GM12878 (cell line): ENCODE results near the gene CAMP. TPM values are rescaled to one million over a fixed set of nuclear protein-coding genes. Genes with fewer than 3 reads are reported as not detected.

Source experiments
- ATAC-seq: fragments of 200-7000 bp; cut with Tn5 transposase; 3 replicates; pipeline ENCODE4 v1.9.1; 2020; ENCODE audit warnings: mild to moderate bottlenecking, moderate library complexity
- BruUV-seq: library from RNA; stranded (reverse); fragments of 400-500 nt; replicated peaks from 2 replicates; lab custom pipeline; 2021; lab: Mats Ljungman, UMichigan
- CTCF ChIA-PET: fragments of 300-600 bp; sonication (Branson Sonifier 250); formaldehyde crosslinking; extraction: SDS; loops from one replicate; lab custom pipeline; 2021; ENCODE audit warnings: inconsistent platforms; lab: Yijun Ruan, JAX
- POLR2A ChIA-PET: fragments of 350-600 bp; formaldehyde crosslinking; extraction: SDS; loops from one replicate; lab custom pipeline; 2021; ENCODE audit warnings: inconsistent platforms; lab: Charles Lee
- RAD21 ChIA-PET: fragments of 300-600 bp; sonication (Branson Sonifier 250); formaldehyde crosslinking; loops from one replicate; lab custom pipeline; 2023; ENCODE audit warnings: antibody characterized with exemption; ENCODE audit not compliant: unreplicated experiment; lab: Charles Lee
- SMC1A ChIA-PET: fragments of 300-600 bp; sonication (Branson Sonifier 250); formaldehyde crosslinking; loops from one replicate; lab custom pipeline; 2023; ENCODE audit not compliant: unreplicated experiment, uncharacterized antibody; lab: Charles Lee
- DNase-seq: peaks from one replicate; pipeline ENCODE4 v3.0.0-alpha.2; 2011; ENCODE audit warnings: low read depth, low spot score
- FAIRE-seq: peaks from 3 replicates; lab custom pipeline; 2011; peaks lifted over from hg19 to GRCh38; lab: Jason Lieb, UNC
- H2AFZ ChIP-seq: 2 replicates; pipeline ENCODE4 v1.6.0; 2011; ENCODE audit warnings: low read depth, low read length, control low read depth; ENCODE audit not compliant: control insufficient read depth
- H3K27ac ChIP-seq: 2 replicates; pipeline ENCODE4 v1.5.1; 2011; ENCODE audit warnings: control low read depth; ENCODE audit not compliant: control insufficient read depth, insufficient read depth
- H3K27me3 ChIP-seq, 2 experiments: replicated peaks in 1 of 2; 2 replicates each; pipeline versions ENCODE4 v1.6.0 to v1.6.1; 2011; ENCODE audit warnings: low read length in 1 of 2; ENCODE audit not compliant: control insufficient read depth in 2 of 2, insufficient read depth in 2 of 2
- H3K36me3 ChIP-seq, 2 experiments: 2 replicates each; pipeline ENCODE4 v1.5.1; 2011; ENCODE audit warnings: low read length in 1 of 2; ENCODE audit not compliant: control insufficient read depth in 2 of 2, insufficient read depth in 2 of 2
- H3K4me1 ChIP-seq: 2 replicates; pipeline ENCODE4 v1.6.1; 2011; ENCODE audit warnings: mild to moderate bottlenecking, low read length, moderate library complexity, mixed read lengths; ENCODE audit not compliant: control insufficient read depth, insufficient read depth
- H3K4me2 ChIP-seq: 2 replicates; pipeline ENCODE4 v1.6.0; 2011; ENCODE audit warnings: control low read depth; ENCODE audit not compliant: control insufficient read depth, insufficient read depth
- H3K4me3 ChIP-seq: fragments of 200-600 bp; sonication (generic); 2 replicates; pipeline ENCODE4 v1.5.1; 2016
- H3K79me2 ChIP-seq: 2 replicates; pipeline ENCODE4 v1.6.0; 2011; ENCODE audit warnings: low read length; ENCODE audit not compliant: control insufficient read depth, insufficient read depth
- H3K9ac ChIP-seq: 2 replicates; pipeline ENCODE4 v1.8.0; 2011; ENCODE audit warnings: low read length, control low read depth, mixed read lengths; ENCODE audit not compliant: control insufficient read depth, insufficient read depth
- H3K9me3 ChIP-seq: replicated peaks from 3 replicates; pipeline ENCODE4 v1.5.1; 2011; ENCODE audit warnings: mild to moderate bottlenecking, low read length; ENCODE audit not compliant: control insufficient read depth, insufficient read depth
- H4K20me1 ChIP-seq: 2 replicates; pipeline ENCODE4 v1.6.0; 2011; ENCODE audit not compliant: control insufficient read depth, insufficient read depth
- EP300 ChIP-seq, 2 experiments: fragments of 150-350 bp in 1 of 2; IDR thresholded peaks; 2 replicates each; pipeline ENCODE4 v1.6.1; 2011 to 2012; ENCODE audit warnings: low read depth in 2 of 2, low read length in 2 of 2, borderline replicate concordance in 1 of 2, improper control_type of control experiment in 1 of 2, inconsistent platforms in 1 of 2; ENCODE audit not compliant: control insufficient read depth in 1 of 2
- ESRRA ChIP-seq: IDR thresholded peaks from 2 replicates; pipeline ENCODE4 v1.6.1; 2012; ENCODE audit warnings: mild to moderate bottlenecking, low read length, improper control_type of control experiment
- KDM1A ChIP-seq: fragments of 200-600 bp; sonication (generic); IDR thresholded peaks from 2 replicates; pipeline ENCODE4 v1.6.1; 2016; ENCODE audit warnings: borderline replicate concordance
- STAT1 ChIP-seq: fragments of 450-650 bp; conservative IDR thresholded peaks from 2 replicates; pipeline ENCODE4 v1.6.1; 2014; ENCODE audit warnings: antibody characterized with exemption, mild to moderate bottlenecking
- SUZ12 ChIP-seq: fragments of 200-600 bp; sonication (generic); IDR thresholded peaks from one replicate; pipeline ENCODE4 v1.6.1; 2018; ENCODE audit warnings: antibody characterized with exemption, mild to moderate bottlenecking; ENCODE audit not compliant: unreplicated experiment
- TBL1XR1 ChIP-seq: IDR thresholded peaks from 2 replicates; pipeline ENCODE4 v1.6.1; 2012; ENCODE audit warnings: low read depth, low read length, improper control_type of control experiment
- TCF7 ChIP-seq: IDR thresholded peaks from 2 replicates; pipeline ENCODE4 v1.6.1; 2014; ENCODE audit warnings: antibody characterized with exemption, borderline replicate concordance
- ZBTB33 ChIP-seq: fragments of 450-650 bp; IDR thresholded peaks from 2 replicates; pipeline ENCODE4 v1.6.1; 2017; ENCODE audit warnings: mild to moderate bottlenecking
- ZNF687 ChIP-seq: fragments of 450-650 bp; IDR thresholded peaks from 2 replicates; pipeline ENCODE4 v1.6.1; 2017; ENCODE audit warnings: mild to moderate bottlenecking, moderate library complexity
- WGBS: methylation state at CpG from one replicate; pipeline ENCODE4 v1.1.6; 2016; ENCODE audit warnings: low lambda C conversion rate; ENCODE audit not compliant: insufficient replicate concordance, insufficient coverage; ENCODE audit errors: missing lambda C conversion rate; 5-methylcytosine and 5-hydroxymethylcytosine counted together
- in situ Hi-C: fragments of 300-500 bp; cut with MboI; formaldehyde crosslinking; loops from 9 replicates; pipeline ENCODE4 v1.14.3; 2018; ENCODE audit warnings: mixed read lengths
- intact Hi-C: fragments of 100-400 bp; cut with micrococcal nuclease; formaldehyde crosslinking; loops from one replicate; pipeline ENCODE4 v1.14.2; 2022; ENCODE audit not compliant: unreplicated experiment
- polyA plus RNA-seq, 11 experiments: library from polyadenylated mRNA; depleted of rRNA in 4 of 11; unstranded in 6 of 11; stranded (reverse) in 5 of 11; fragments of >200 nt; fragmentation: Nextera tagmentation in 4 of 11; fragmentation: Illumina TruSeq in 1 of 11; extraction: Ambion mirVana in 4 of 11; extraction: Trizol in 1 of 11; gene quantifications; 1 replicate in 1 of 11; 2 replicates in 10 of 11; pipeline versions ENCODE4 v1.2.1 to v1.2.3, GENCODE V29; 2011 to 2016; ENCODE audit warnings: inconsistent platforms in 2 of 11, missing spikeins in 2 of 11, low read depth in 1 of 11
- total RNA-seq, 4 experiments: library from RNA; depleted of rRNA in 3 of 4; stranded (reverse); fragments of >200 nt in 3 of 4; fragmentation: Illumina TruSeq in 1 of 4; extraction: Trizol in 1 of 4; gene quantifications; 2 replicates each; pipeline versions ENCODE4 v1.2.1 to v1.2.3, GENCODE V29; 2013 to 2021
- TF ChIP-seq, protein P1 (sequence below): fragments of 450-650 bp; IDR thresholded peaks from 2 replicates; pipeline ENCODE4 v1.6.1; 2017; ENCODE audit warnings: antibody characterized with exemption, mild to moderate bottlenecking, moderate library complexity

CAMP gene
- total and polyA plus RNA-seq, 10 of the 15 experiments (the other 5 are each of a cell fraction or from before 2014, with no cell fraction given), result 0.76 to 34.3 (median 7.6) TPM

GRCh38 chr3:48256557-48256956 is 33.3 kb downstream of the CAMP start:
- RAD21 ChIA-PET, result no interaction called here
- no TSS peak for BruUV-seq
- H3K4me2 ChIP-seq, result no peak overlapping the region
- H3K9ac ChIP-seq, result no peak overlapping the region
- ATAC-seq, result no peak
- no peaks in the 10 kb centered on the region for H3K4me1 ChIP-seq
- H3K36me3 ChIP-seq, result peaks cover 8 to 40% of the 10 kb centered on the region in 2 experiments
- H3K27ac ChIP-seq, result no peak overlapping the region
- intact Hi-C loops, result no loop called here
- H4K20me1 ChIP-seq, result no peaks in the 10 kb centered on the region
- H2AFZ ChIP-seq, result no peak overlapping the region
- H3K9me3 ChIP-seq, result peaks cover 3% of the 10 kb centered on the region; the same call in 2 of the 3 replicates
- no peak for DNase-seq
- H3K4me3 ChIP-seq, result no peak overlapping the region
- 96% methylated on average over 8 of the region's 8 CpGs for WGBS
- H3K79me2 ChIP-seq, result peaks cover 31% of the 10 kb centered on the region
- POLR2A ChIA-PET, result interaction anchor here (1.2 kb wide), 1 partner anchor 16 kb away, joined by 4 read pairs; the partner anchor contains the start of gene ZNF589
- H3K27me3 ChIP-seq, result no peaks in the 10 kb centered on the region
- TF ChIP-seq ZNF687 (no peak), KDM1A (no peak), SUZ12 (no peak), TCF7 (no peak), EP300 (IDR thresholded peaks at IDR 0.05; ENCODE audit: borderline replicate concordance in 1 of 2, control insufficient read depth in 1 of 2, low read depth in 2 of 2, low read length in 2 of 2) (no peak), ZBTB33 (no peak), TBL1XR1 (no peak), STAT1 (no peak), ESRRA (no peak)
- TF ChIP-seq, protein P1, sequence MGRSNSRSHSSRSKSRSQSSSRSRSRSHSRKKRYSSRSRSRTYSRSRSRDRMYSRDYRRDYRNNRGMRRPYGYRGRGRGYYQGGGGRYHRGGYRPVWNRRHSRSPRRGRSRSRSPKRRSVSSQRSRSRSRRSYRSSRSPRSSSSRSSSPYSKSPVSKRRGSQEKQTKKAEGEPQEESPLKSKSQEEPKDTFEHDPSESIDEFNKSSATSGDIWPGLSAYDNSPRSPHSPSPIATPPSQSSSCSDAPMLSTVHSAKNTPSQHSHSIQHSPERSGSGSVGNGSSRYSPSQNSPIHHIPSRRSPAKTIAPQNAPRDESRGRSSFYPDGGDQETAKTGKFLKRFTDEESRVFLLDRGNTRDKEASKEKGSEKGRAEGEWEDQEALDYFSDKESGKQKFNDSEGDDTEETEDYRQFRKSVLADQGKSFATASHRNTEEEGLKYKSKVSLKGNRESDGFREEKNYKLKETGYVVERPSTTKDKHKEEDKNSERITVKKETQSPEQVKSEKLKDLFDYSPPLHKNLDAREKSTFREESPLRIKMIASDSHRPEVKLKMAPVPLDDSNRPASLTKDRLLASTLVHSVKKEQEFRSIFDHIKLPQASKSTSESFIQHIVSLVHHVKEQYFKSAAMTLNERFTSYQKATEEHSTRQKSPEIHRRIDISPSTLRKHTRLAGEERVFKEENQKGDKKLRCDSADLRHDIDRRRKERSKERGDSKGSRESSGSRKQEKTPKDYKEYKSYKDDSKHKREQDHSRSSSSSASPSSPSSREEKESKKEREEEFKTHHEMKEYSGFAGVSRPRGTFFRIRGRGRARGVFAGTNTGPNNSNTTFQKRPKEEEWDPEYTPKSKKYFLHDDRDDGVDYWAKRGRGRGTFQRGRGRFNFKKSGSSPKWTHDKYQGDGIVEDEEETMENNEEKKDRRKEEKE, result no peak
- TF ChIP-seq, all 136 proteins: peak for 0
- no peak for FAIRE-seq
- ChIA-PET CTCF (interaction anchor here (1.4 to 2.1 kb wide), 2 partner anchors 16 to 179 kb away, joined by 6 to 9 read pairs; no protein-coding TSS in a partner anchor), SMC1A (interaction anchor here (1.1 kb wide), 1 partner anchor 13 kb away, joined by 4 read pairs; no protein-coding TSS in a partner anchor)
- in situ Hi-C loops, result no loop called here
